Inferior parietal cortex (tissue), 1 donor: Measurements from ENCODE around the gene ACBD4.

ENCODE experiments used
- DNase-seq: peaks from one replicate; pipeline ENCODE4 v3.0.0-alpha.2; 2016; ENCODE audit errors: extremely low spot score

The ACBD4 gene

GRCh38 chr17:45155483-45155882, 20.0 kb downstream of the ACBD4 start:
- DNase-seq: no peak

- DNase-seq: no peak
Observed at GRCh38 chr17:45156242-45156641, 20.8 kb downstream of the ACBD4 start.

- DNase-seq: no peak
Observed at GRCh38 chr17:45160447-45161287, 25.2 kb downstream of the ACBD4 start.

DNA sequence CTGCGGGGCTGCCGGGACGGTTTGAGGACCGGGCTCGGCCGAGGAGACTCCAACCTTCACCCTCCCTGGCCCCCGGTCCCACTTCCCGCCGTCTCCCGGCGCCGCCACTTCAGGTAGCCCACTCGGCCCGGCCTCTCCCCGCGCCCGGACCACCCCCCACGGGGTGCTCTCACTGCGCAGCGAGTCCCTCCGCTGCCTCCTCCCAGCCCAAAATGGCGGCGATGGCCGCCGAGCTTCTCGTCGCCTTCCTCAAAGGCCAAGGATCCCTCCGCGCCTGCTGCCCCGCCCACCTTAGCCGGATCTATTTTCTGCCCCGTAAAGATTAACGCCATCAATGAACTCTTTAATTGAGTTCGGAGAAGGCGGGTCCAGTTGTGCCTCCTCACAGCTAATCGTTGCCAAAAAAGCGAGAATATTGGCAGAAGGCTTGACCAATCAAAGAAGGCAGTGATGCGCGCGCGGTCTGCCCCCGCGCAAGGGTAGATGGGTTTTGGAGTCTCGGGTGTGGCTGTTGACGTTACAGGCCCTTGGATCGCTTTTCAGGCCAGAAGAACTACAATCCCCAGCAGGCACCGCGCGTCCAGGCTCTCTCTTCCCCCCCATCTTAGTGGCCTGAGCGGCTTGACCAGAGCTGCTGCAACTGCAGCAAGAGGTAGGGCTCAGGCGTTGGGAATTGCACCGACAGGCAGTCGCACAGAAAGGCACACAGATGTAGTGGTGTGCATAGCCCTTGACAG, 26.0 kb downstream of the ACBD4 start, which contains the start of gene HEXIM2:
Gene HEXIM2 (plus strand): TSS at position 588 of the 737 bp plus-strand sequence. CDS start 919 bp downstream, outside the sequence.
- DNase-seq: peak; percentile 100

DNA sequence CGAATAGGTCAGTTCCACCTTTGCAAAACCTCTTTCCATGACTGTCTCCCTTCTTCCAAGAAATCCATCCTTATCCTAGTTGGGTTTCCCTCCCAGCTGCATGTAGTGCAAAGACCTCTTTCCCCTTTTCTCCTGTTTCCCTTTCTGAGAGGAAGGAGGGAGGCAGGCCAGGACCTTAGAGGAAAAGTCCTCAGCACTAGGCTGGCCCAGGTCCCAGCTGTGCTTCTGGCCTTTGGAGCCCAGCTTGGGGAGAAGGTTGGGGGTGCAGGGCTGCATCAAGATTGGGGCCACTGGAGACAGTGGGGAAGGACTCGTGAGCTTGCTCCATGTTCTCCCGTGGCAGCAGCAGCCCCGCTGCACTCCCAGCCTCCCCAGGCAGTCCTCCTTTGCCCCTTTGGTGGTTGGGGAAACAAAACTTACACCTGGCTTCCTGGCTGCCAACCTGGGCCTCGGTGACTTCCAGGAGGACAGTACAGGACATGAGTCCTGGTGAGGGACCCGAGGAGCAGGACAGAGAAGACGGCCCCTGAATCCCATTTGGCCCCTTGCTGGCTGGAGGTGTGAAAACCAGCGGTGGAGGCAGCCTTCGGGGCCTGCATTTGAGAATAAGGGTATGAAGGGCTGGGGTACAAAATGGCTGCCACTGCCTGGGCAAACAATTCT, 26.7 kb downstream of the ACBD4 start:
- no peak for DNase-seq

DNA sequence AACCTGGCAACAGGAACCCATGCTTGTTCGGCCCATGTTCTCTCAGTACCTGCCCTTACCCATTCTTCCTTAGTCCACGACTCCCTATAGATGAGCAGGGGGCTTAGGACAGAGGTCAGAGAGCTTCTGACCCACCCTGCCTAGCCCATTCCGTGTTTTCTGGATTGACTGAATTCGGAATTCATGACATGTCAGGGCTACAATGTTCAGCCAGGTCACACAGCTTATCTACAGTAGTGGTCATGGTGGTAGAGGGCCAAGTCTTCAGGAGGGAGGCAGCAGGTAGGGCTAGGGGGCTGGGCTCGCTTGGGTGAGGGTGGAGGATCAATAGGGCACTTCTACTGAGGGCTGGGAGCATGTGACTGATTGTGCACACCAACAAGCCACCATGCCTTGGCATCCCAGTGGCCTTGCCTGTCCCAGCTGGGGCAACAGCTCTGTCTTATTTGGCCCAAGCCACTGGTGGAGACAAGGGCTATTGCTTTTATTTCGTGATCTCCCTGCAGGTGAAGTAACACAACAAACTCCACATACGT, 29.3 kb downstream of the ACBD4 start:
- DNase-seq: no peak

DNA sequence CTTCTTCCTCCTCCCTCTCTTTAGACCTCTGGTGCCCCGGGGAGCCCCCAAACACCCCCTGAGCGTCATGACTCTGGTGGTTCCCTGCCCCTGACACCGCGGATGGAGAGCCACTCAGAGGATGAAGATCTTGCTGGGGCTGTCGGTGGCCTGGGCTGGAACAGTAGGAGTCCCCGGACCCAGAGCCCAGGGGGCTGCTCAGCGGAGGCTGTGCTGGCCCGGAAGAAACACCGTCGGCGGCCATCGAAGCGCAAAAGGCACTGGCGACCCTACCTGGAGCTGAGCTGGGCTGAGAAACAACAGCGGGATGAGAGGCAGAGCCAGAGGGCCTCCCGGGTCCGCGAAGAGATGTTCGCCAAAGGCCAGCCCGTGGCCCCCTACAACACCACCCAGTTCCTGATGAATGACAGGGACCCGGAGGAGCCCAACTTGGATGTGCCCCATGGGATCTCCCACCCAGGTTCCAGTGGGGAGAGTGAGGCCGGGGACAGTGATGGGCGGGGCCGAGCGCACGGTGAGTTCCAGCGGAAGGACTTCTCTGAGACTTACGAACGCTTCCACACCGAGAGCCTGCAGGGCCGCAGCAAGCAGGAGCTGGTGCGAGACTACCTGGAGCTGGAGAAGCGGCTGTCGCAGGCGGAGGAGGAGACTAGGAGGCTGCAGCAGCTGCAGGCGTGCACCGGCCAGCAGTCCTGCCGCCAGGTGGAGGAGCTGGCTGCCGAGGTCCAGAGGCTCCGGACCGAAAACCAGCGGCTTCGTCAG, 33.7 kb downstream of the ACBD4 start:
- DNase-seq: no peak

GRCh38 chr17:45170280-45170930, 34.9 kb downstream of the ACBD4 start:
- DNase-seq: no peak

- DNase-seq: no peak
Observed at GRCh38 chr17:45170931-45171337, 35.4 kb downstream of the ACBD4 start.

DNA sequence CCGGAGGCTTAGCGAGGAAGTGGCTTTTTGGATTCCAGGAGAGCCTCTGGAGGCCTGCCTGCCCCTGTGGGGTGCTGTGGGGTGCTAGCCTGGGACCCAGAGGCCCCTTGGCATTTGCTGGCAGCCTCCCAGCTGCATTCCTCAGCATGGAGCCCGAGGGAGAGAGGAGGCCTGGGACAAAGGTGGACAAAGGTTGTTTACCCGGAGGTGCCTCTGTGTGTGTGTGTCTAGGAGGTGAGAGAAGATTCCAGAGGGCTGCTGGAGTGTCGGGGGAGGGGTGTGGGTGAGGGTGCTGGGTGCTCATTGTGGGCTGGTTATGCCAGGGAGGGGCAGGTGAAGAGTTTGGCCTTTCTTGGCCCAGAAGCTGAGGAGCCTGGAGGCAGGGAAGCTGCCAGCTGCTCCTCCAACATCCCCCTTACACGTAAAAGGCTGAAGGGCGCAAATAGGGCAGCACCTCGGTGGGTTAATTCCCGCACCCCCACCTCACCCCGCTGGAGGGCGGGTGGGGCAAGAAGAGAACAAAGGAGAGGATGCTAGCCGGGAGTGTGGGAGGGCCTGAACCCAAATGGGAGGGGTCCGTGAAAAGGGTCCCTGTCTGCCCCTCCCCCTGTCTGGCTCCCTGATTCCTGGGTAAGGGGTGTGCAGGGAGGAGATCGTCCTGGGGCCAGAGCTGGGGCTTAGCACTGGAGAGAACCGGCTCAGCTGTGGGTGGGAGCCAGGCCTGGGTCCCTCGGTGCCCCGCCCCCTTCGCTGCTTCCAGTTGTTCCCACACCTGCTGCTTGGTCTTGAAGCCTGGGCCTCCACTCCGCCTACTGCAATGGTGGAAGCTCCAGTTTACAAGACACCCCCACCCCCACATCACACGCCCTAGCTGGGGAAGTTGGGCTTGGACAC, 36.1 kb downstream of the ACBD4 start:
- no peak for DNase-seq

GRCh38 chr17:45172232-45172540, 36.7 kb downstream of the ACBD4 start:
- DNase-seq: no peak

- peak; percentile 84 for DNase-seq
Observed at GRCh38 chr17:45172541-45173286, 37.2 kb downstream of the ACBD4 start.

DNA sequence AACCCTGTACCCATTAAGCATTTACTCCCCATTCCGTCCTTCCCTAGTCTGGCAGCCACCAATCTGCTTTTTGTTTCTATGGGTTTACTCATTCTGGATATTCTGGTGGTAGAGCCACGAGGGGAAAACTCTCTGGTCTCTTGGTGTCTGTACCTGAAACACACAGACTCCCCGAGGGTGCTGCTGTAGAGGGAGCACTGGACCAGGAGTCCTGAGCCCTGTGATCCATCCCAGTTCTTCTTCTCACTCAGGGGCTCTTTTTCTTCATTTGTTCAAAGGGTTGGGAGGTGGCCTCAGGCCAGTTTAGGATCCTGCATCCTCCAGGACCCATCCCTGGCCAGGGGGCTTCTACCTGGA, 40.2 kb downstream of the ACBD4 start:
- DNase-seq: no peak

GRCh38 chr17:45177563-45177962, 42.1 kb downstream of the ACBD4 start:
- no peak for DNase-seq

- DNase-seq: no peak
Observed at GRCh38 chr17:45184144-45184543, 48.7 kb downstream of the ACBD4 start.

DNA sequence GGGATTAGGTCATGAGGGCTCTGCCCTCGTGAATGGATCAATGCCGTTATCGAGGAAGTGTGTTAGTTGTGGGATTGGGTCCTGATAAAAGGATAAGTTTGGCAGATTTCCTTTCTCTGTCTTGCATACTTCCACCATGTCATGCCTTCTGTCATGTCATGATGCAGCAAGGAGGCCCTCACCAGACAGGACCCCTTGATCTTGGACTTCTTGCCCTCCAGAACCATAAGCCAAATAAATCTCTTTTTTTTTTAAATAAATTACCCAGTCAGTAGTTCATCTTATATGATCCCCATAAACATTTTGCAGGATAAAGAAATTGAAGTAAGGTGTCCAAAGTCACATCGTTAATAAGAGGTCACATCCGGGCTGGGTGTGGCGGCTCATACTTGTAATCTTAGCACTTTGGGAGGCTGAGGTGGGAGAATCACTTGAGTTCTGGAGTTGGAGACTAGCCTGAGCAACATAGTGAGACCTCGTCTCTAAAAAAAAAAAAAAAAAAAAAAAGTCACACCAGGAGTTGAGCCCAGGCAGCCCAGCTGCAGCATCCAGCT, 51.4 kb downstream of the ACBD4 start:
- DNase-seq: no peak

DNA sequence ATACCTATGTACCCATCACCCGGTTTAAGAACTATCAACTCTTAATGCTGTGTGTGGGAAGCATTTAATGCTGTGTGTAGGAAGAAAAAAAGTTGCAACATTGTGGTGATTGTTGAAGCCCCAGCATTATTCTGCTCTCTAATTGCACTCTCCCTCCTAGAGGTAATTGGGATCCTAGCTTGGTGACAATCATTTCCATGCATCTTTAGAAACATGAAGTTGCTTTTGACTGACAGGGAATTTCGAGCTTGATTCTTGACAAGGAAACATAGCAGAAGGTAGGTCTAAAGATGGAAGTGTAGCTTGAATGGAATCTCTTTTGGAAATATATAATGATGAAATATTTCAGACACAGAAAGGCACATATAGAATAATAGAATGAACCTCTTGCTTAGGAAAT, 53.5 kb downstream of the ACBD4 start:
- no peak for DNase-seq

DNA sequence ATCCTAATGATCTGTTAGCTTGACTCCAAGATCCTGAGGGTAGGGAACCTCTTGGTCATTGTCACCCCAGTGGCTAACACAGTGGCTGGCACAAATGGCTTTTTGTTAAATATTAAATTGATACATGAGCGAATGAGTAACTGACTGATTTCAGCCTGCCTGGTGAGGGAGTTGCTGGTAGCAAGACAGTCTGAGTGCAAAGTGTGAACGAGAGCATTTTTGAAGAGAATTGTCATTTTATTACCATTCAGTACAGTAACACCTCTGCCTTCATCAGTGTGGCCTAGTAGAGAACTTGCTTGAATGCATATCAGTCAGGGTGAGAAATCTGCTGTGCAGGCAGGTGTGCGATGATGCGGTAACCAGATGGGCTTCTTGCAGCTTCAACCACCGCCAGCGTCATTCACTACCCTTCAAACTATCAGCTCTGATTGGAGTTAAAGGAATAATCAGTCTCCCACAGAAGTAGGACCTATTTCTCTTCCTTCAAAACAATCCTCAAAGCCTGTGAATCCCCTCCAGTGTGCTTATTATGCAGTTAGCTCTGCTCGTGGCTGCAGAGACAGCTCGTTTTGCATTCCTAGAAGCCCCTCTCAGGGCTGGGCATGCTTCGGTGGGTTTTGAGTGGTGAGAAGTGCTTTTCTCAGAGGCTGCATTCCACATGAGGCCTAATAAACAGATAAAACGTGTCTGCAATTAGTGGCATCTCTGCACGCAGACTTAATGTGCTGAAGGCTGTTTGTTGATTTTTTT, 55.2 kb downstream of the ACBD4 start:
- DNase-seq: no peak
